GM18867 (cell line): Measurements from ENCODE around the gene VPS18.
"Not testable (repeated sequence)": the region's sequence is repeated elsewhere in the genome, so short reads cannot be mapped to it uniquely, and the experiment has no call there.

Experiments
- ATAC-seq: cut with Tn5 transposase; IDR thresholded peaks from one replicate; pipeline ENCODE4 v1.9.1; 2021; ENCODE audit warnings: mild to moderate bottlenecking, moderate library complexity; ENCODE audit not compliant: unreplicated experiment

Gene VPS18

GRCh38 chr15:40893733-40894680 is at the start of gene VPS18:
Gene VPS18, plus strand, starts transcription at chr15:40894450. Its CDS starts 319 bp downstream, at chr15:40894769.
- ATAC-seq, result peak; percentile 84

- ATAC-seq, result no peak
These were observed 49.6 kb upstream of the VPS18 start for GRCh38 chr15:40844696-40845030.

- ATAC-seq, result no peak
These were observed 49.2 kb upstream of the VPS18 start for GRCh38 chr15:40845036-40845435.

- no peak for ATAC-seq
These were observed 48.6 kb upstream of the VPS18 start for GRCh38 chr15:40845511-40846284.

GRCh38 chr15:40846841-40847222 is 47.4 kb upstream of the VPS18 start:
- no peak for ATAC-seq

GRCh38 chr15:40847223-40847961 is 46.9 kb upstream of the VPS18 start:
- no peak for ATAC-seq

- ATAC-seq, result no peak
These were observed 43.6 kb upstream of the VPS18 start for GRCh38 chr15:40850576-40851112.

- no peak for ATAC-seq
These were observed 41.7 kb upstream of the VPS18 start for GRCh38 chr15:40852529-40852928.

GRCh38 chr15:40853241-40853890 is 40.9 kb upstream of the VPS18 start:
- no peak for ATAC-seq

- no peak for ATAC-seq
These were observed 40.1 kb upstream of the VPS18 start for GRCh38 chr15:40854161-40854560.

GRCh38 chr15:40855706-40856234 is 38.5 kb upstream of the VPS18 start:
- ATAC-seq, result no peak

- ATAC-seq, result no peak
These were observed 37.5 kb upstream of the VPS18 start for GRCh38 chr15:40856746-40857145.

- ATAC-seq, result peak; percentile 75
These were observed 36.5 kb upstream of the VPS18 start for GRCh38 chr15:40857601-40858341.

GRCh38 chr15:40858706-40859105 is 35.5 kb upstream of the VPS18 start:
- ATAC-seq, result no peak

- ATAC-seq, result peak; percentile 59
These were observed 34.9 kb upstream of the VPS18 start for GRCh38 chr15:40859206-40859851.

GRCh38 chr15:40861147-40861546 is 33.1 kb upstream of the VPS18 start:
- ATAC-seq, result not testable (repeated sequence)

- no peak for ATAC-seq
These were observed 30.5 kb upstream of the VPS18 start for GRCh38 chr15:40863660-40864270.

- ATAC-seq, result no peak
These were observed 27.1 kb upstream of the VPS18 start for GRCh38 chr15:40867199-40867598.

- no peak for ATAC-seq
These were observed 24.6 kb upstream of the VPS18 start for GRCh38 chr15:40869686-40870085.
